Uterus (tissue), 2 donors: ENCODE data around the gene MYCN.

Source experiments
- POLR2A ChIP-seq, 2 donors: fragments of 450-650 bp; IDR thresholded peaks; one replicate each; pipeline ENCODE4 v1.6.1; 2016; ENCODE audit warnings: antibody characterized with exemption in 2 of 2, mild to moderate bottlenecking in 1 of 2, moderate library complexity in 1 of 2
- TF ChIP-seq, protein P1 (sequence below), 4 experiments: fragments of 200-600 bp in 2 of 4; fragments of 450-650 bp in 2 of 4; sonication (generic) in 2 of 4; IDR thresholded peaks; one replicate each; pipeline ENCODE4 v1.5.1; 2016 to 2019; ENCODE audit warnings: antibody characterized with exemption in 4 of 4, mild to moderate bottlenecking in 2 of 4, moderate library complexity in 1 of 4

DNA sequence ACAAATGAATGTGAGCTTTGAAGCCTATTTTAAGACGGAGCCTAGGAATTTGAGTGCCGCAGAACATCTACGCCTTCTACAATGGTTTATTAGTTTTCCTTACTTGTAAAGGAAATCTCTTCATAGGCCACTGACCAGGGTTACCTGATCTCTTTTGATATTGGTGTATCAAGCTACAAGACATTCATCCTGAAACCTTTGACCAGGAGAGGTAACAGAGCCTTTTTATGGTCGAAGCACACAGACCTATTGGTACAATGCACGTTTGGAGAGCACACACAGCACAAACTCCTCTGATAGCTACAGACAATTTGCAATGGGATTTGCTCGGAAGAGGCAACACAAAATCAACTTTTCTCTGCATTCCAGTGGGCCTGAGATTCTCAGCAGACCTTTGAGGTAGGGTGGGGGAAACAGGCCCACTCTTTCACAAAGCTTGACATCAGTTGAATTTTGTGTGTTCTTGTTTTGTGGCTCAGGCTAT is 12.8 kb downstream of the MYCN start:
- TF ChIP-seq, protein P1, sequence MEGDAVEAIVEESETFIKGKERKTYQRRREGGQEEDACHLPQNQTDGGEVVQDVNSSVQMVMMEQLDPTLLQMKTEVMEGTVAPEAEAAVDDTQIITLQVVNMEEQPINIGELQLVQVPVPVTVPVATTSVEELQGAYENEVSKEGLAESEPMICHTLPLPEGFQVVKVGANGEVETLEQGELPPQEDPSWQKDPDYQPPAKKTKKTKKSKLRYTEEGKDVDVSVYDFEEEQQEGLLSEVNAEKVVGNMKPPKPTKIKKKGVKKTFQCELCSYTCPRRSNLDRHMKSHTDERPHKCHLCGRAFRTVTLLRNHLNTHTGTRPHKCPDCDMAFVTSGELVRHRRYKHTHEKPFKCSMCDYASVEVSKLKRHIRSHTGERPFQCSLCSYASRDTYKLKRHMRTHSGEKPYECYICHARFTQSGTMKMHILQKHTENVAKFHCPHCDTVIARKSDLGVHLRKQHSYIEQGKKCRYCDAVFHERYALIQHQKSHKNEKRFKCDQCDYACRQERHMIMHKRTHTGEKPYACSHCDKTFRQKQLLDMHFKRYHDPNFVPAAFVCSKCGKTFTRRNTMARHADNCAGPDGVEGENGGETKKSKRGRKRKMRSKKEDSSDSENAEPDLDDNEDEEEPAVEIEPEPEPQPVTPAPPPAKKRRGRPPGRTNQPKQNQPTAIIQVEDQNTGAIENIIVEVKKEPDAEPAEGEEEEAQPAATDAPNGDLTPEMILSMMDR (IDR thresholded peaks at IDR 0.05), result no peak
- TF ChIP-seq POLR2A (IDR thresholded peaks at IDR 0.05), result no peak
